Measurements from ENCODE around the gene KLC1.

KLC1 gene

DNA sequence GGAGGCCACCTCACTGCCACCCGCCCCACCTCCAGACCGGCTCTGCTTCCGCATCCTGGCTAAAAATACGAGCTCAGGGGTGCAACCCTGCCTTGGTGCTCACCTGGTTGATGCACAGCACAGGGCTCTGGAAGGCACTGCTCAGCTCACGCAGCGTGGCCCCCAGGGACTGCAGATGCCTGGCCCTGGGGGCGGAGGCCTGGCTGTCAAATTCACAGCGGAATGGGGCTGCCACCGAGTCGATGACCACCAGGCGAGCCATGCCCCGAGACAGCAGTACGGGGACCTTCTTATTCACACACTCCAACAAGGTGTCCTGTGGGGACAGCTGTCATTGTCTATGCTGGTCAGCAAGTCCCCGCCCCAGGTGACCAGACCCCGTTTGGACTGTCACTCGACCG lies 70.2 kb downstream of the KLC1 start:
- H3K4me3 Mint-ChIP-seq = no peak overlapping the region

DNA sequence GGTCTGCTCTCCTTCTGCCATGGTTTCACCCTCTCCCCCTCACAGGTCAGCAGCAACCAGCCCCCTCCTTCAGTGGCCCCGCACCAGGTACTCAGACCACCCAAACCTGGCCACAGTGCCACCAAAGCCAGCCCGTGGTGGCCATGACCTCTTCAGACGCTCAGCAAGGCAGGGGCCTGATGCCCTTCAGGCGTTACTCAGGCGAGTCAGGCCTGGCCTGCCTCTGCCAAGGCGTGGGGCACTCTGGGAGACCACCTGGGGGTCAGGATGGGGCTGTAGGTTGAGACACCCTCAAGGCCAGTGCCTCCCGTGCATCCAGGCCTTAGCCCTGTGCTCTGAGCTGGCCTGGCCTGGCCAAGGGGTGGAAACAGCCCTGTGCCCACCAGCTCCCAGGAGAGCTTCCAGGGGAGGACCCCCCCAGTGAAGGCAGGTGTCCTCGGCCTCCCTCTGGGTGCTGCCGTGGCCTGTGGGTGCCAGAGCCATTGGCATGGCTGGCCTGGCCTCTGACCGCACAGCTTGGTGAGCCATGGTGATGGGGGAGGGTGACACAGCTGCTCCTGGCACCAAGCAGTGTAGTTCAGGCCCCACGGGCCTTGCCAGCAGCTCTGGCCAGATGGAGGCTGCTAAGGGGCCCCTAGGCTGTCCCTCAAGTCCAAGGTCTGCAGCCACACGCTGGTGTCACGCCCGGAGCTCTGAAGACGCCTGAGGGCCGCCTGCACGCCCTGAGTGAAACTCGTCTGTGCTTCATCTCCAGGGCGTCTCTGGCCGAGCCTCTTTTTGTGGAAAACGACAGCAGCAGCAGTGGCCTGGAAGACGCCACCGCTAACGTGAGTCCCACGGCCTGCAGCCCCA lies 71.1 kb downstream of the KLC1 start:
- H3K36me3 Mint-ChIP-seq (ENCODE audit: insufficient read depth) = peaks cover 9% of the 10 kb centered on the region
- peak overlapping the region; percentile 79 for H3K27ac Mint-ChIP-seq (ENCODE audit: low read depth)
- no peak overlapping the region for H3K4me3 Mint-ChIP-seq

More for the DNA sequence above, 70.2 kb downstream of the KLC1 start:
- H3K27me3 Mint-ChIP-seq = no peaks in the 10 kb centered on the region
- H3K4me1 Mint-ChIP-seq = peaks cover 12% of the 10 kb centered on the region
- peak overlapping the region; percentile 79 for H3K27ac Mint-ChIP-seq (ENCODE audit: low read depth)
- peaks cover 8% of the 10 kb centered on the region for H3K36me3 Mint-ChIP-seq (ENCODE audit: insufficient read depth)
- DNase-seq (ENCODE audit: low spot score in 2 of 2) (no peak), ATAC-seq (replicated peaks; ENCODE audit: extremely low read depth, poor library complexity, severe bottlenecking) (no peak)
- H3K9me3 Mint-ChIP-seq = no peaks in the 10 kb centered on the region

GRCh38 chr14:103700753-103701490 lies 71.9 kb downstream of the KLC1 start:
- H3K4me1 Mint-ChIP-seq = peaks cover 7% of the 10 kb centered on the region
- no peaks in the 10 kb centered on the region for H3K27me3 Mint-ChIP-seq
- no peak for ATAC-seq (replicated peaks; ENCODE audit: extremely low read depth, poor library complexity, severe bottlenecking)
- no peak overlapping the region for H3K4me3 Mint-ChIP-seq
- DNase-seq (ENCODE audit: low spot score in 2 of 2) = no peak
- peaks cover 9% of the 10 kb centered on the region for H3K36me3 Mint-ChIP-seq (ENCODE audit: insufficient read depth)
- no peaks in the 10 kb centered on the region for H3K9me3 Mint-ChIP-seq
- H3K27ac Mint-ChIP-seq (ENCODE audit: low read depth) = peak overlapping the region; percentile 79

More for the DNA sequence above, 71.1 kb downstream of the KLC1 start:
- no peak for ATAC-seq (replicated peaks; ENCODE audit: extremely low read depth, poor library complexity, severe bottlenecking)
- no peak for DNase-seq (ENCODE audit: low spot score in 2 of 2)
- Mint-ChIP-seq H3K27me3 (no peaks in the 10 kb centered on the region), H3K9me3 (no peaks in the 10 kb centered on the region), H3K4me1 (peaks cover 12% of the 10 kb centered on the region)

GRCh38 chr14:103702095-103702494 lies 73.1 kb downstream of the KLC1 start:
- Mint-ChIP-seq H3K4me3 (no peak overlapping the region), H3K27ac (ENCODE audit: low read depth) (peak overlapping the region; percentile 67), H3K4me1 (no peaks in the 10 kb centered on the region), H3K27me3 (no peaks in the 10 kb centered on the region), H3K36me3 (ENCODE audit: insufficient read depth) (peaks cover 8% of the 10 kb centered on the region), H3K9me3 (no peaks in the 10 kb centered on the region)
- ATAC-seq (replicated peaks; ENCODE audit: extremely low read depth, poor library complexity, severe bottlenecking) (no peak), DNase-seq (ENCODE audit: low spot score in 2 of 2) (no peak)

DNA sequence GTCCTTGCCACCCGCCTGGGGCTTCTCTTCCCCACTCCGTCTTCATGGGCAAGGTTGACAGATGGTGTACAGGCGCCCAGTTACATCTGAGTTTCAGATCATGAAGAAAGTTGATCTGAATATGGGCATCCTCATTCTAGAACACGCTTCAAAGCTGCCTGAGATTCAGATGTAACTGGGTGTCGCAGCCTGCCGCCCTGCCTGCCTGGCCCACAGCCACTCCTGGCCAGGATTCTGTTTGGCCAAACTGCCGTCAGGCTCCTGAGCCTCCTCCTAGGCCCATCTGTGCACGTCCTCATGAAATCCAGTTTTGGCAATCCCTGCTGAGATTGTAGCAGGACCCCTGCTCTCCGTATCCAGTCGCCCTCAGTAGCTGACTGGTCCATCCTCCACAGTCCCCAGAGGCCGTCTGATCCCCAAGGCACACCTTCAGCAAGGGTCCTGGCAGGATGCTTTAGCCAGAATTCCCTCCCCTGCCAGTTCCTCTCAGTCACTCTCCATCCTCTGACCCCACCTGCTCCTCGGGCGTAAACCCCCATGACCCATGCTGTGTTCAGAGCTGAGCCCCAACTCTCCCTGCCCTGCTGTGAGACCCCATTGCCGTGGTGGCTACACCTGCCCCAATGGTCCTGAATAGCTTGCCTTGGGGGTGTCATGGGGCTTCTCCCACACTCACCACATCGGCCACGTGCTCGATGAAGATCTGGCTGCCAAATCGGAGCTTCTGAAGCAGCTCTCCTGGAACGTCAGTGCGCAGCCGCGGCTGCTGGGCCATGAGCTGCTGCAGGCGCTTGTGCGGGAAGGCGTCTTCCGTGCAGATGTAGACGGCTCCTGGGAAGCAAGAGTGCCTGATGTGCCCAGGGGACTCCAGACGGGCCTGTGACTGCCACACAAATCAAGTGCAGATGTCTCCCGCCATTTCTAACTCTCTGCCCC lies 73.8 kb downstream of the KLC1 start:
- no peaks in the 10 kb centered on the region for H3K9me3 Mint-ChIP-seq
- no peaks in the 10 kb centered on the region for H3K4me1 Mint-ChIP-seq
- no peak overlapping the region for H3K27ac Mint-ChIP-seq (ENCODE audit: low read depth)
- ATAC-seq (replicated peaks; ENCODE audit: extremely low read depth, poor library complexity, severe bottlenecking) (no peak), DNase-seq (ENCODE audit: low spot score in 2 of 2) (no peak)
- no peaks in the 10 kb centered on the region for H3K27me3 Mint-ChIP-seq
- no peak overlapping the region for H3K4me3 Mint-ChIP-seq
- peaks cover 8% of the 10 kb centered on the region for H3K36me3 Mint-ChIP-seq (ENCODE audit: insufficient read depth)

- ATAC-seq (replicated peaks; ENCODE audit: extremely low read depth, poor library complexity, severe bottlenecking) = no peak
- Mint-ChIP-seq H3K27me3 (no peaks in the 10 kb centered on the region), H3K9me3 (no peaks in the 10 kb centered on the region), H3K27ac (ENCODE audit: low read depth) (no peak overlapping the region), H3K4me1 (no peaks in the 10 kb centered on the region), H3K36me3 (ENCODE audit: insufficient read depth) (peaks cover 12% of the 10 kb centered on the region), H3K4me3 (no peak overlapping the region)
- DNase-seq (ENCODE audit: low spot score in 2 of 2) = no peak
These were observed 74.7 kb downstream of the KLC1 start for GRCh38 chr14:103703433-103704385.

- Mint-ChIP-seq H3K4me1 (no peaks in the 10 kb centered on the region), H3K4me3 (no peak overlapping the region), H3K27me3 (no peaks in the 10 kb centered on the region), H3K36me3 (ENCODE audit: insufficient read depth) (peaks cover 12% of the 10 kb centered on the region), H3K9me3 (no peaks in the 10 kb centered on the region), H3K27ac (ENCODE audit: low read depth) (no peak overlapping the region)
- no peak for DNase-seq (ENCODE audit: low spot score in 2 of 2)
- ATAC-seq (replicated peaks; ENCODE audit: extremely low read depth, poor library complexity, severe bottlenecking) = no peak
These were observed 75.7 kb downstream of the KLC1 start for GRCh38 chr14:103704708-103705107.

GRCh38 chr14:103705118-103705503 lies 76.1 kb downstream of the KLC1 start:
- ATAC-seq (replicated peaks; ENCODE audit: extremely low read depth, poor library complexity, severe bottlenecking) (no peak), DNase-seq (ENCODE audit: low spot score in 2 of 2) (no peak)
- H3K36me3 Mint-ChIP-seq (ENCODE audit: insufficient read depth) = peaks cover 12% of the 10 kb centered on the region
- H3K9me3 Mint-ChIP-seq = no peaks in the 10 kb centered on the region
- no peak overlapping the region for H3K4me3 Mint-ChIP-seq
- no peak overlapping the region for H3K27ac Mint-ChIP-seq (ENCODE audit: low read depth)
- no peaks in the 10 kb centered on the region for H3K27me3 Mint-ChIP-seq
- H3K4me1 Mint-ChIP-seq = no peaks in the 10 kb centered on the region

GRCh38 chr14:103705504-103706284 lies 76.7 kb downstream of the KLC1 start:
- H3K27me3 Mint-ChIP-seq = no peaks in the 10 kb centered on the region
- peaks cover 12% of the 10 kb centered on the region for H3K36me3 Mint-ChIP-seq (ENCODE audit: insufficient read depth)
- H3K9me3 Mint-ChIP-seq = no peaks in the 10 kb centered on the region
- H3K4me1 Mint-ChIP-seq = no peaks in the 10 kb centered on the region
- DNase-seq (ENCODE audit: low spot score in 2 of 2) (no peak), ATAC-seq (replicated peaks; ENCODE audit: extremely low read depth, poor library complexity, severe bottlenecking) (no peak)
- no peak overlapping the region for H3K4me3 Mint-ChIP-seq
- H3K27ac Mint-ChIP-seq (ENCODE audit: low read depth) = no peak overlapping the region

DNA sequence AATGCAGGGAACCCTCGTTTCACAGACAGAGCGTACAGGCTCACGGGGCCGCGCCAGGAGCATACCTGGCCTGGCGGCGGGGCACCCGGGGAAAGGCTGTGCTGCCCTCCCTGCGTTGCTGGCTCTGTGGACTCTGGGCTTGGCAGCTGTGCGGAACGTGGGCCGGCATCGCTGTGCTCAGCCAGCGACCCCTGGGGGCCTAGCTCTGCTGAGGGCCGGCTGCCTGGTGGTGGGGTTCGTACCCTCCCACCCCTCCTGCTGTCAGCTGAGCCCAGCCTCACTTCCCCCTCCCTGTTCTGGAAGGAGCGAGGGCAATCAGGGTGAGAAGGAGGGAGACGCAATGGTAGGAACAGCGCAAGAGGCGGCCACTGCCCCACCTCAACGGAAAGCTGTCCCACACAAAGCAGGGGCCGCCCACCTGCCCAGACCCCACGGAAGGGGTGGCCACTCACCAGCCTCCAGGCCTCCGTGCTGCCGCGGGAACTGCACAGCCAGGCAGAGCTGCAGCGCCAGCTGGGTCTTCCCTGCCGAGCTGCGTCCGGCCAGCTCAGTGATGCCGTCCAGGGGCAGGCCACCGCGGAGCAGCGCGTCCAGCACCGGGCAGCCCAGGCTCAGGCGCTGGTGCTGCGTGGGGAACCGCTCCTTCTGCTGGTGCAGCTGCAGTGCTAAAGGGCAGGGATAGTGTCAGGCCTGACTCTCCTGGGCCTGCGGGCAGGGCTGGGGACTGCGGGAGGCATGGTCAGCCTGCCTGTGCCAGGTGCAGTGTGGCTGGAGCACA lies 77.7 kb downstream of the KLC1 start:
- Mint-ChIP-seq H3K36me3 (ENCODE audit: insufficient read depth) (peaks cover 9% of the 10 kb centered on the region), H3K4me1 (no peaks in the 10 kb centered on the region), H3K27ac (ENCODE audit: low read depth) (no peak overlapping the region), H3K9me3 (no peaks in the 10 kb centered on the region), H3K27me3 (no peaks in the 10 kb centered on the region), H3K4me3 (no peak overlapping the region)
- DNase-seq (ENCODE audit: low spot score in 2 of 2) = no peak
- ATAC-seq (replicated peaks; ENCODE audit: extremely low read depth, poor library complexity, severe bottlenecking) = no peak

All from central memory CD8-positive, alpha-beta T cell (primary cell).